GM18951 (cell line): ENCODE results near the gene EDN3.
"Not testable (repeated sequence)": the region's sequence is repeated elsewhere in the genome, so short reads cannot be mapped to it uniquely, and the experiment has no call there.

Experiments used
- POLR2A ChIP-seq: IDR thresholded peaks from 4 replicates; pipeline ENCODE4 v1.6.1; 2011; ENCODE audit warnings: mild to moderate bottlenecking; ENCODE audit not compliant: insufficient read length, insufficient read depth; ENCODE audit errors: extremely low read depth
- in situ Hi-C: fragments of 300-500 bp; cut with MboI; formaldehyde crosslinking; loops from one replicate; pipeline ENCODE4 v1.12.0; 2022; ENCODE audit warnings: low sequenced_read_pairs, mixed read lengths, inconsistent platforms; ENCODE audit not compliant: unreplicated experiment

Gene EDN3

DNA sequence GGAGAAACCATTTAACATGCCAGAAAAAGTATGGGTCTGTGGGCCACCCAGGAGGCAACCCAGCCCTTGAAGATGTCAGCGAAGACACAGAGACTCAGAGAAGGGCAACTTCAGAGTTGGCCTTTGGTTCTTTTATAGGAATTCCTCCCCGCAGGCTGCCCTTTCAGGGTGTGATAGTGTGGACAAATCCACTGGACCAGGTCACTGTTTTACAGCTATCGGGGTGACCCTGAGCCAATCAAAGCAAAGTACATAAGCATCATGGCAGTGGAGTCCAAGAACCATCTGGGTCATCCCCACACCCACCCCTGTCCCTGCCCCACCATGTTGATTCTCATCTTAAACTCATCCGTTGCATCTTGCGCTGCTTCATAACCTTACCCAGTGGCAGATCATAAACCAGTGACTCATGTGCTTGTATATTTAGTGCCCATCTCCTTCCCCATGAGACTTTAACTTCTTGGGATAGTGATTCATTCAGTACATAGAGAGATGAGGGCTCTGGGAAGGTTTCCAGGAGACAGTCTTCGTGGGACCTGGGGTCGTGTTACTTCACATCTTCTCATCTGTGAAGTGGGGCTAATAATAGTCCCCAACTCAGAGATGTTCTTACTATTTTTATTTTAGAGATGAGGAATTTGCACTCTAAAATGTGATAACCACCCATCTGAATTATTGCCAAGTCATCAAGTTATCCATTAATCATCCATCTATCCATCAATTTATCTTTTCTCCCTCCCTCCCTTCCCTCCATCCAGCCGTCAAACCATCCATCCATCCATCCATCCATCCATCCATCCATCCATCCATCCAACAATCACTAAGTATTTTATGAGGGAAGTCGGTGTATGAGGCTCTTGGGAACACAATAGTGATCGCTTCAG lies 51.0 kb downstream of the EDN3 start:
- TF ChIP-seq POLR2A, result no peak
- in situ Hi-C loops, result no loop called here

DNA sequence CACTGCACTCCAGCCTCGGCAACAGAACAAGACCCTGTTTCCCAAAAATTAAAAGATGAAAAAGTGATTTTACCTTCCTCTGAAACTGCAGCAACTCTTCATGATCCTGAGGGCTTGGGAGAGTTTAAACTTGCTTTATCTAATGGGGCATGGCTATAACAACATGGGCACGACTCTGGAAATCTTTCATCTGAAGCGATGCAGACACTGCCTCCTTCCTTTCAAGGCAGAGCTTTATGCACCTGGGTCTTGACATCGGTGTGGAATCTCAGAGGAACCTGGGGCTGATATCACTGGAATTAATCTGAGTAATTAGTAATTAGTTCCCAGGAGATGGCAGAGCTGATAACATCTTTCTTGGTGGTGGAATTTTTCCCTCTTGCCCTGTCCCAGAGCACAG lies 52.1 kb downstream of the EDN3 start:
- in situ Hi-C loops, result no loop called here
- TF ChIP-seq POLR2A, result no peak

DNA sequence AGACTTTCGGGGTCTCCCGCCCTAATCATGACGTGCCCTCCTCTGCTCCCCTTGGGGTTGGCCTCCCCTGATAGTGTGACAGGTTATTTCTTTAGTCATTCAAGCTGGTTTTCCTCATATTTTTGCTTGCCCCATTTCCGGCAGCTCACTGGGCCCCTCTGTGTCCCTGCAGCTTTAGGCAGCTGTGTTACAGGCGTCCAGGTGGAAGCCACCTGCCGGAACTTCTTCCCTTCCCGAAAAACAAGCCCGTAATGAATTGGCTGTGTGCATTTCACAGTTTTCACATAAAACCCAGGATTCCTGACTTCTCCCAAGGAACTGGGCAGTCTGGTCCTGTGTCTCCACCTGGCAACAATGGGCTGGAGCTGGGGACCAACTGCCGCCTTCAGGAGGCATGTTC lies 52.6 kb downstream of the EDN3 start:
- in situ Hi-C loops, result no loop called here
- TF ChIP-seq POLR2A, result no peak

DNA sequence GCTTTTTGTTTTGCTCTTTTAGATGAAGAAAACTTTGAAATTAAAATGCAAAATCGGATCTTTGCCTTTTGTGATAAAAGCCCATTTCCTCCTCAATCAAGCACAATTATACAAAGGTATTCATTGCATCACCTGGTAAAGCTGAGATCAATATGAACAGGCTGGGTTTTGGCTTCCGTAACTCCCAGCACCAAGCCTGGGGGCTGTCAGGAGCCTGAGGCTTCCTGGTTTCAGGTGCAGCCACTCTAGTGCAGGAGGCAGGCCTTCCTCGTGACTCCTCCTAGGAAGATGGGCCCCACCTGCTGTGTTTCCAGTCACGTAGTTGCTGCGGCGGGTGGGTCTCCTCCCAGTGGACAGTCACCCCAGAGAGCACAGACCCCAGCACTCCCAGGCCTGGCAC lies 54.0 kb downstream of the EDN3 start:
- in situ Hi-C loops, result no loop called here
- TF ChIP-seq POLR2A, result no peak

DNA sequence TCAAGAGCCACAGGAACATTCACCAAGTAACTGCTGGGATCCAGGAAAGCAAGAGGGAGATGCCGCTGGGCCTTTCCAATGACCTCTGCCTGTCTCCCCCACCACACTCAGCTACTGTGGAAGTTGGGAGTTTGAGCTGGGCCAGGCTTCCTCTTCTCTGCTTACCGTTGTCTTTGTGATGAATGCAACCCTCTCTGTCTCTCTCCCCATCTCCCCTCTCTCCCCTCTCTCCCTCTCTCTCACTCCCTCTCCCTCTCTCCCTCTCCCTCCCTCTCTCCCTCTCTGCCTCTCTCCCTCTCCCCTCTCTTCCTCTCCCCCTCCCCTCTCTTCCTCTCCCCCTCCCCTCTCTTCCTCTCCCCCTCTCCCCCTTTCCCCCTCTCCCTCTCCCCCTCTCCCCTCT lies 54.8 kb downstream of the EDN3 start:
- TF ChIP-seq POLR2A, result no peak
- in situ Hi-C loops, result no loop called here

DNA sequence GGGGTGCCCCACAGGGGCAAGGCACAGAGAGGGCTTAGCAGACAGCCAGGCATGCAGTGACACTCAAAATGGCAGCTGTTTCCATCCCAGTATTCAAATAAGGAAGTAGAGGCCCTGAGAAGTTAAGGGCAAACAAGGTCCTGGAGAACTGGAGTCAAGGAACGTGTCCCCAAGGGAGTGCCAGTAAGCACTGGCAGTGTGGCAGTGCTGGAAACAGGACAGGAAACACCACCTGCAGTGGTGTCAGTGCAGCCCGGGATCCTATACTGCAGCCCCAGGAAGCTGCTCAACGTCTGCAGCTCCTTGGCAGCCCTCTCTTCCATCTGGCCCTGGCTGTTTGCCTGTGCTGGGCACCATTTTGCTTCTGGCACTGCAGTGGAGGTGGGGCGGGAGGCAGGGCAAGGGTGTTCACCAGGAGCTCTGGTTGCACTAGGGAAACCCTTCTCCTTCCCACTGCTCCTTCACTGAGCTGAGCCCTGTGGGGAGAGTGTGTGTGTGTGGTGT lies 56.3 kb downstream of the EDN3 start:
- in situ Hi-C loops, result no loop called here
- no peak for TF ChIP-seq POLR2A

DNA sequence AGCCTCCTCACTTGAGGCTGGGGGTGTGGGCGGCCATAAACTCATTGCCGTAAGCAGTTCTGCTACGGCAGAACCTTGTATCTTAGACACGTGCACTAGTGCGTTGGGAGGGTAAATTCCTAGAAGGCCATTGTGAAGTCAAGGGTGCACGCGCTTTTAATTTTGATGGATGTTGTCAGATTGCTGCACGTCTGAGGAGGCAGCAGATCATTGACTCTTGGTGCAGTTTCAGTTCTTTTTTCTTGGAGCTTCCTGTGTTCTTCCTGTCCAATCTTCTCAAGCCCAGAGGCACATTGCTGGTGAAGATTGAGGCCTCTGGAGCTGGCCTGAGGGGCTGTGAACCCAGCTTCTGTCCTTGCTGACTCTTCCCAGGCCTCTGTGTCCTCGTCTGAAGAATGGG lies 58.4 kb downstream of the EDN3 start:
- in situ Hi-C loops, result not testable (repeated sequence)

DNA sequence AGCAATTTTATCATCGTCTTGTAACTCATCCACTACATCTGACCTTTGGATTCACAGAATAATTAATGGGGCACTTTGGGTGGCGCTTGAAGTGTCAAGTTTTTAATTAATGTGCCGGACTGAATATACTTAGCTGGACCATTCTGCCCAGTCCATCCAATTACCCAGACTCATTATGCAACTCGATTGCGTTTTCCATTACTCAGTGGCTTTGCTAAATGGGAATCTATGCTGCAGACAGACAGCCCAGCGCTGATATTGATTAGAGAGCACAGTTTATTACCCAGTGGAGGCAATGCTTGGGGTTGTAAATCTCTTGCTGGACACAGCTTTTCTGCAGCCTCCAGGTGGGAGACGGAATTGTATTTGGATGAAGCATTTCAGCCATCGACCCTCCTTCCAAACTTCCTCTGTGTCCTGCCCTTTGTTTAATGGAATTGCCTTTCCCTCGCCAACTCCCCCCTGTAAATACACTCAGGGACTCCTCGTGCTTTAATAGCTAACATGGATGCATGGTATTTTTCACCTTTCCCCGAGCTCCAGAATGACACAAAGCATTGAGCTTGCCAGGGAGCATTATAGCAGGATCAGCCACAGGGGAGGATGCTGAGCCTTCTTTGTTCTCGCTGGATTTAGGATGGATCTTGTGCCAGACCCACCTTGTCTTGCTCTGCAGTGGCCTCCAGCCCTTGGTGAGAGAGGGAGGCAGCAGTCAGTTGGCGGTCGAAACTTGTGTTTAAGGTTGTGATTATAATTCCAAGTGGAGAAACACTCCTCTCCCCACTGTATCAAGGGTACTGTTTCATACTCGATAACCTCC lies 59.7 kb downstream of the EDN3 start:
- TF ChIP-seq POLR2A, result no peak
- in situ Hi-C loops, result no loop called here

DNA sequence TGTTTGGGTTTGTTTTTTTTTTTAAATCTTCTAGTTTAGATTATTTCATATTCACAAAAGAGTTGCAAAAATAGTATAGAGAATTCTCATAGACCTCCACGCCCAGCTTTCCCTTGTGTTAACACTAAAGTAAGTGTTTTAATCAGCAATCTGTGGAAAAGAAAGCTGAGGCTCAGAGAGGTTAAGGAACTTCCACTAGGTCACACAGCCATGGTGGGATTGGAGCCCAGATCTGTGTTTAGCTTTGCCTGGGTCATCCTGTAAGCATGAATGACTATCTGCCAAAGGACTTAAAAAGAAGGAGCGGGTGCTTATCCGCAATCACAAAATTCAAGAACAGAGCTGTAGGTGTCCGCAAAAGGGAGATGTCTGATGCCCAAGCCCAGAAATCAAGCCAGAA lies 60.5 kb downstream of the EDN3 start:
- in situ Hi-C loops, result no loop called here
- TF ChIP-seq POLR2A, result no peak

DNA sequence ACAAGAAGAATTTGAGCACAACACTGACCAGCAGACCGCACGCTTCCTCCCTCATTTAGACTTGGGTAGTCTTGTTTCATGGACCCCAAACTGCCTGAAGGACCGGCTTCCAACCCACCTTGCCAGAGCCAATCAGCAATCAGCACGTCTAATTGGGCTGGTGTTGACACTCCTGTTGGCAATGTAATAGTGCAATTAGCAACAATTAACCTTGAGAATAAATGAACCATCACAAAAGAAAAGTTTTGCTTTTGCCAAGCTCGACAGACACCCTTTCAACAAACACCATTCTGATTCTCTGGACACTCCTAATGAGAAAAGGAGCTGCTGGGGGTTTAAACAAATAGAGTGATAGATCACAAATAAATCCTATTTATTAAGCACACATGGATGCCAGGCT lies 61.0 kb downstream of the EDN3 start:
- in situ Hi-C loops, result no loop called here
- no peak for TF ChIP-seq POLR2A

DNA sequence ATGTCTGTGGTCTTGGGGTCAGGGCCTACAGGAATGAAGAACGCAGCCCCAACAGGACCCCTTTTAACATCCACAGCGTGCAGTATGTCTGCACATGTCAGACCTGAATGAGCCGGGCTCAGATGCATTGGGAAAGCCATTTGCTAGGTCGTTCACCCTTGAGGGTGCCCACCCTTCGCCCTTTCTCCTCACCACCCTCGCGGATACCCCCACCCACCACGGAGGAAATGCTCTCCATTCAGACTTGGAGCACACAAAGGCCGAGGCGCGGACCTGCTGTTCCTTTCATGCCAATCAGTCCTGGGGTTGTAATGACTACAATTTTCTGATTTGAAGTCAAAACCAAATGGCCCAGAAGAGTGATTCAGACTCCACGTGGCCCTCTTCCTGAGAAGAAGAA lies 62.7 kb downstream of the EDN3 start:
- no peak for TF ChIP-seq POLR2A
- in situ Hi-C loops, result no loop called here

DNA sequence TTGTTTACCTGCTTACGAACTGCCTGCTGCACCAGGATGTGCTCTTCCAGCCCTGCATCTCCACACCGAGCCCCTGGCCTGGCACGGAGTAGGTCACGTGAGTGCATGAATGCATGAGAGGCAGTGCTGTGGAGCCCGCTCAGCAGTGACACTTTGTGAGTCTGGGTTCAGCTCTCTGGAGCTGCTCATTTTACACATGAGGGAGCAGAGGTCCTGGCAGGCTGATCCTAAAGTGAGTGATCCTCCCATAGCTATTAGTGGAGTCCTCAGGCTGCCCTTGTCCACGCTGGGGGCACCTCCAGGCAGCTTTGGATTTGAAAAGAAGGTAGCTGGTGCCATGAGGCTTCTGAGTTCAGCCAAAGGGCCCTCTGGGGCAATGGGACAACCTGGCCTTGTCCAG lies 64.2 kb downstream of the EDN3 start:
- in situ Hi-C loops, result no loop called here
- TF ChIP-seq POLR2A, result no peak

DNA sequence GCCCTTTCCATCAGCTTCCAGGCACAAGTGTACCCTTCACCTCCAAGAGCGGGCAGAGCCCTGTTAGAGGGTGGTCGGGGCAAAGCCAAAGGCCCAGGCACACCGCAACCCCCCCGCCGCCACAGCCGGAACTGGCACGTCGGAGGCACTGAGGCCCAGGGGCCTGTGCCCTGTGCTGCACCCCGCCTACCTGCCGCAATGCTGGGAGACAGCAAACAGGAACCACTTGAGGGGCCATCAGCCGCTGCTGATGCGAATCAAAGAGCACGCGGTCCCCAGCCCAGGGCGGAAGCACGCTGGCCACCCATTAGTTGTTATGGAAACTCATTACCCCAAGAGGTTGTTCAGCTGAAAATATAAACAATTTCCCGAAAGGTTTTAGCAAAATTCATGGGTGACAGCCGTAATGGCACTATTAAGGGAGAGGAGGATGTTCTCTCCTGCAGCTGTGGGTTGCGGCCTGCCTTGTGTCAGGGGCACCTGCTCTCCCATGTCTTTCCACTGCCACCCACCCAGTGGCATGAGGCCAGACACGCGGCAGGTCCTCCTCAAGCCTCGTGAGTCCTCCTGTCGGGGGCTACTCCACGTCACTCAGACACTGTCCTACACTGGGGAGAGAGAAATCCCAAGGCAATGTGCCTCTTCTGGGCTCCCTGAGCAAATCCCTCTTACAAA lies 65.3 kb downstream of the EDN3 start:
- no peak for TF ChIP-seq POLR2A
- in situ Hi-C loops, result no loop called here
